Activated T-helper 17 cell treated with anti-CD3 and anti-CD28 coated beads, Interleukin-2, amount 50 U/mL, for 72 hours (primary cell): ENCODE measurements around the gene HCFC1R1. TPM values are rescaled to one million over a fixed set of nuclear protein-coding genes. Genes with fewer than 3 reads are reported as not detected.

Experiments used
- ATAC-seq: fragments of 150-1000 bp; cut with Tn5 transposase; replicated peaks from 2 replicates; pipeline ENCODE4 v1.10.0; 2021; ENCODE audit warnings: mild to moderate bottlenecking, moderate library complexity
- H3K27ac Mint-ChIP-seq: one replicate; pipeline ENCODE4 v1.8.0; 2022; ENCODE audit warnings: mixed read lengths
- H3K27me3 Mint-ChIP-seq: one replicate; pipeline ENCODE4 v1.8.0; 2022; ENCODE audit warnings: mixed read lengths
- H3K36me3 Mint-ChIP-seq: one replicate; pipeline ENCODE4 v1.8.0; 2022; ENCODE audit warnings: low read depth, mild to moderate bottlenecking, mixed read lengths
- H3K4me1 Mint-ChIP-seq: one replicate; pipeline ENCODE4 v1.8.0; 2022; ENCODE audit warnings: mixed read lengths
- H3K4me3 Mint-ChIP-seq: one replicate; pipeline ENCODE4 v1.8.0; 2022; ENCODE audit warnings: mild to moderate bottlenecking, mixed read lengths
- H3K9me3 Mint-ChIP-seq: one replicate; pipeline ENCODE4 v1.8.0; 2022; ENCODE audit warnings: mixed read lengths
- total RNA-seq, 2 donors: library from RNA; stranded (reverse); gene quantifications; one replicate each; pipeline ENCODE4 v1.2.3, GENCODE V29; 2022

HCFC1R1 gene
- total RNA-seq, 2 donors from 2014 or later, result 28.2 to 46.0 TPM

DNA sequence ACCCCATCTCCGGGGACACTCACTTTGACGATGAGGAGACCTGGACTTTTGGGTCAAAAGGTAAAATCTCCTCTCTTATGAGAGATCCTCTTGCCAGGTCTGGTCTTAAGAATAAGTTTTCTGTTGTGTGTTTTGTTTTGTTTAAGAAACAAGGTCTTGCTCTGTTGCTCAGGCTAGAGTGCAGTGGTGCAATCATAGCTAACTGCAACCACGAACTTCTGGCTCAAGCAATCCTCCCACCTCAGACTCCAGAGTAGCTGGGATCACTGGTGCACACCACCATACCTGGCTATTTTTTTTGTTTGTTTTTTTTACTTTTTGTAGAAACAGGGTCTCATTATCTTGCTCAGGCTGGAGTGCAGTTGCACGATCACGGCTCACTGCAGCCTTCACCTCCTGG, 26.7 kb upstream of the HCFC1R1 start:
- peak overlapping the region; percentile 36 for H3K27ac Mint-ChIP-seq

DNA sequence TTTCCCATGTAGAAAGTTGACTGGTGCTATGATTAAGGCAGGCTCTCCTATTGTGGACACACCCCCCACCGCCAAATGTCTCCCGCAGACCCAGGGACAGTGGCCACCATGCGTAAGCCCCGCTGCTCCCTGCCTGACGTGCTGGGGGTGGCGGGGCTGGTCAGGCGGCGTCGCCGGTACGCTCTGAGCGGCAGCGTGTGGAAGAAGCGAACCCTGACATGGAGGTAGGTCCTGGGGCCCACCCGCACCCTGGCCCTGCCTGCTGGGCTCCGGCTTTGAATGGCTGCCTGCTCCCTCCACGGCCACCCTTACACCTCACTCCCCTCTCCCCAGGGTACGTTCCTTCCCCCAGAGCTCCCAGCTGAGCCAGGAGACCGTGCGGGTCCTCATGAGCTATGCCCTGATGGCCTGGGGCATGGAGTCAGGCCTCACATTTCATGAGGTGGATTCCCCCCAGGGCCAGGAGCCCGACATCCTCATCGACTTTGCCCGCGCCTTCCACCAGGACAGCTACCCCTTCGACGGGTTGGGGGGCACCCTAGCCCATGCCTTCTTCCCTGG, 26.3 kb upstream of the HCFC1R1 start:
- H3K27ac Mint-ChIP-seq, result no peak overlapping the region
- H3K27me3 Mint-ChIP-seq, result peaks cover 7% of the 10 kb centered on the region
- no peaks in the 10 kb centered on the region for H3K9me3 Mint-ChIP-seq
- H3K4me3 Mint-ChIP-seq, result no peak overlapping the region
- H3K36me3 Mint-ChIP-seq, result peaks cover 20% of the 10 kb centered on the region
- H3K4me1 Mint-ChIP-seq, result peaks cover 19% of the 10 kb centered on the region
- no peak for ATAC-seq

More for the DNA sequence above, 26.7 kb upstream of the HCFC1R1 start:
- no peak overlapping the region for H3K4me3 Mint-ChIP-seq
- peaks cover 23% of the 10 kb centered on the region for H3K4me1 Mint-ChIP-seq
- no peaks in the 10 kb centered on the region for H3K9me3 Mint-ChIP-seq
- H3K27me3 Mint-ChIP-seq, result peaks cover 4% of the 10 kb centered on the region
- no peak for ATAC-seq
- H3K36me3 Mint-ChIP-seq, result peaks cover 20% of the 10 kb centered on the region

DNA sequence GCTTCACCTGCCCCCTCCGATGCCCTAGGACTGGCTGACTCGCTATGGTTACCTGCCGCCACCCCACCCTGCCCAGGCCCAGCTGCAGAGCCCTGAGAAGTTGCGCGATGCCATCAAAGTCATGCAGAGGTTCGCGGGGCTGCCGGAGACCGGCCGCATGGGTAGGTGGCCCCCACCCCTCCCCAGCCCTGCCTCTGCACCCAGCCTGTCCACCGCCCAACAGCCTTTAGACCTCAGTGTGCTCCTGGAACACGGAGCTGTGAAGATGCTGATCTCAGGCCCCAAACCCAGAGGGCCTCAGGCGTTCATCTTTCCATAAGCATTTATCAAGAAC, 23.6 kb upstream of the HCFC1R1 start:
- Mint-ChIP-seq H3K4me3 (peak overlapping the region; percentile 13), H3K27me3 (peaks cover 22% of the 10 kb centered on the region), H3K36me3 (peaks cover 12% of the 10 kb centered on the region), H3K4me1 (peaks cover 4% of the 10 kb centered on the region), H3K27ac (no peak overlapping the region), H3K9me3 (no peaks in the 10 kb centered on the region)
- ATAC-seq, result no peak

GRCh38 chr16:3046641-3047386, 23.1 kb upstream of the HCFC1R1 start:
- H3K9me3 Mint-ChIP-seq, result no peaks in the 10 kb centered on the region
- peaks cover 12% of the 10 kb centered on the region for H3K36me3 Mint-ChIP-seq
- no peaks in the 10 kb centered on the region for H3K4me1 Mint-ChIP-seq
- no peak overlapping the region for H3K27ac Mint-ChIP-seq
- peak; percentile 16 for ATAC-seq
- H3K27me3 Mint-ChIP-seq, result peaks cover 22% of the 10 kb centered on the region
- H3K4me3 Mint-ChIP-seq, result peak overlapping the region; percentile 13

GRCh38 chr16:3045758-3046640, 22.3 kb upstream of the HCFC1R1 start, which contains the start of gene MMP25:
Gene MMP25, plus strand, starts transcription at chr16:3046561. Its CDS starts 357 bp downstream, at chr16:3046918.
- Mint-ChIP-seq H3K4me3 (peak within 1 kb of the TSS; percentile 67), H3K27me3 (peaks cover 22% of the 10 kb centered on the region), H3K36me3 (peaks cover 12% of the 10 kb centered on the region), H3K9me3 (no peaks in the 10 kb centered on the region), H3K27ac (no peak within 1 kb of the TSS), H3K4me1 (no peaks in the 10 kb centered on the region)
- peak; percentile 33 for ATAC-seq

DNA sequence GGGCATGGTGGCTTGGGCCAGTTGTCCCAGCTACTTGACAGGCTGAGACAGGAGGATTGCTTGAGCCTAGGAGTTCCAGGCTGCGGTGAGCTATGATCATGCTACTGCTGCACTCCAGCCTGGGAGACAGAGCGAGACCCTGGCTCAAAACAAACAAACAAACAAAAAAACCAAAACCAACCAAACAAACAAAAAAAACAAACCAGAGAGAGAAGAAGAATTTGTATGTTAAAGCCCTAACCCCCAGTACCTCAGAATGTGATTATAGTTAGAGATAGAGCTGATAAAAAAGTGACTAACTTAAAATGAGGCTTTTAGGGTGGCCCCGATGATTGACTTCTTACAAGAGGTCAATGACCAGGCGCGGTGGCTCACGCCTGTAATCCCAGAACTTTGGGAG, 21.0 kb upstream of the HCFC1R1 start:
- Mint-ChIP-seq H3K9me3 (no peaks in the 10 kb centered on the region), H3K27ac (no peak overlapping the region), H3K4me1 (peaks cover under 1% of the 10 kb centered on the region), H3K36me3 (peaks cover 12% of the 10 kb centered on the region), H3K4me3 (peak overlapping the region; percentile 67), H3K27me3 (peaks cover 26% of the 10 kb centered on the region)
- ATAC-seq, result no peak

- Mint-ChIP-seq H3K27me3 (peaks cover 37% of the 10 kb centered on the region), H3K4me3 (no peak overlapping the region), H3K27ac (no peak overlapping the region), H3K36me3 (peaks cover 14% of the 10 kb centered on the region), H3K4me1 (peaks cover 4% of the 10 kb centered on the region), H3K9me3 (no peaks in the 10 kb centered on the region)
- ATAC-seq, result no peak
These were observed 18.6 kb upstream of the HCFC1R1 start for GRCh38 chr16:3042376-3042775.

GRCh38 chr16:3038896-3039295, 15.2 kb upstream of the HCFC1R1 start:
- peaks cover 5% of the 10 kb centered on the region for H3K36me3 Mint-ChIP-seq
- H3K9me3 Mint-ChIP-seq, result no peaks in the 10 kb centered on the region
- ATAC-seq, result no peak
- H3K4me3 Mint-ChIP-seq, result no peak overlapping the region
- peaks cover 4% of the 10 kb centered on the region for H3K4me1 Mint-ChIP-seq
- no peak overlapping the region for H3K27ac Mint-ChIP-seq
- peaks cover 44% of the 10 kb centered on the region for H3K27me3 Mint-ChIP-seq

DNA sequence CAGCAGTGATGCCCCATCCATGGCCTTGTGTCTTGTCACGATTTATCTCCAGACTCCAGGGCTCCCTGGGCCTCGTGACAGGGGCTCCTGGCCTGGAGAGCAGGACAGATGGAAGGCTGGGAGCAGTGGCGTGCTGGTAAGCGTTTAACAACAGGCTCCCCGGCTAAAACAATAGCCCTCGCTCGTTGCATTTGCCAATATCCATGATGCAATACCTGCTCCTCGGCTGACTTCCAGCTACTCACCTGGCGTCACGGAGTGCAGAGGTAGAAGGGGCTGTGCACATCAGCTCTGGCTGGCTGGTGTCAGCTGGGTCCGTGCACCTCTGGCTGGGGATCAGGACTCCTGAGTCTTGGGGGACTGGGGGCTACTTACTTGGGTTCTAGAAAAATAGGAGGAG, 14.5 kb upstream of the HCFC1R1 start:
- H3K27ac Mint-ChIP-seq, result no peak overlapping the region
- peaks cover 4% of the 10 kb centered on the region for H3K4me1 Mint-ChIP-seq
- no peak for ATAC-seq
- H3K36me3 Mint-ChIP-seq, result peaks cover 5% of the 10 kb centered on the region
- peaks cover 45% of the 10 kb centered on the region for H3K27me3 Mint-ChIP-seq
- no peaks in the 10 kb centered on the region for H3K9me3 Mint-ChIP-seq
- H3K4me3 Mint-ChIP-seq, result no peak overlapping the region

- Mint-ChIP-seq H3K4me1 (peaks cover 4% of the 10 kb centered on the region), H3K4me3 (peak within 1 kb of the TSS; percentile 27)
These were observed 13.1 kb upstream of the HCFC1R1 start, which contains the start of gene BICDL2 for GRCh38 chr16:3036726-3037315. Gene BICDL2, minus strand, starts transcription at chr16:3036944. Its CDS starts 1,448 bp downstream, at chr16:3035496.

DNA sequence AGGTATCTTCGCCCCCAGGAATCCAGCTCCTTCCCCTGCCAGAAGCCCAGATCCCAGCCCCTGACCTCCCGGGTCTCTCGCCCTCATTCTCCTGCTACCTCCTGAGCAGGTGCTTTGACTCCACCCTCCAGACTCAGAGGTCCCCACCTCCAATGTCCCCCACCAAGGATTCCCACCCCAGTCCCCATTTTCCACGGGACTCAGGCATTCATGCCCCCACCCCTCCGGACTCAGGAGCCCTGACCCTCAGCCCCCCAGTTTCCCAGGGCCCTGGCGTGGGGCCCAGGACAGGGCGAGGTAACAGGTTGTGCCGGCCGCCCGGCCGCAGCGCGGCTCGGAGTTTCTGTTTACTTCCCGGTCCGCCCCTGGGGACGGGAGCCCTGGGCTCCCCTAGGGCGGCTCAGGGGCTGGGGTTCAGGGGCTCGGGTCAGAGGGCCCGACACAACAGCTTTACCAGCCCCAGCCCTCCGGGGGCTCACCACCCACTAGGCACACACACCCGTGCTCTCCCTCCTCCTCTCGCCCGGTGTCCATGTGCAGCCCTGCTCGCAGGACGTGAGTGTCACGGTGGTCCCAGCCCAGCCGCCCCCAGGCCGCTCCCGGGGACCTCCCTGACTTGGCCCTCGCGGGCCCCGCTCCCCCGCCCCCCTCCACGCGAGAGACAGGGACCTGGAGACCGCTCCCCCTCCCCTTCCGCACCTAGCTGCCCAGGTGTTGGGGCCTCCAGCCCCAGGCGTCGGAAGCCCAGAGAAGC, 12.4 kb upstream of the HCFC1R1 start:
- Mint-ChIP-seq H3K27me3 (peaks cover 56% of the 10 kb centered on the region), H3K36me3 (peaks cover 5% of the 10 kb centered on the region), H3K4me1 (peaks cover 4% of the 10 kb centered on the region), H3K9me3 (no peaks in the 10 kb centered on the region), H3K27ac (no peak overlapping the region), H3K4me3 (no peak overlapping the region)
- ATAC-seq, result no peak

More at GRCh38 chr16:3036726-3037315, 13.1 kb upstream of the HCFC1R1 start, which contains the start of gene BICDL2:
- H3K27me3 Mint-ChIP-seq, result peaks cover 56% of the 10 kb centered on the region
- no peak within 1 kb of the TSS for H3K27ac Mint-ChIP-seq
- peaks cover 5% of the 10 kb centered on the region for H3K36me3 Mint-ChIP-seq
- no peak for ATAC-seq
- no peaks in the 10 kb centered on the region for H3K9me3 Mint-ChIP-seq

DNA sequence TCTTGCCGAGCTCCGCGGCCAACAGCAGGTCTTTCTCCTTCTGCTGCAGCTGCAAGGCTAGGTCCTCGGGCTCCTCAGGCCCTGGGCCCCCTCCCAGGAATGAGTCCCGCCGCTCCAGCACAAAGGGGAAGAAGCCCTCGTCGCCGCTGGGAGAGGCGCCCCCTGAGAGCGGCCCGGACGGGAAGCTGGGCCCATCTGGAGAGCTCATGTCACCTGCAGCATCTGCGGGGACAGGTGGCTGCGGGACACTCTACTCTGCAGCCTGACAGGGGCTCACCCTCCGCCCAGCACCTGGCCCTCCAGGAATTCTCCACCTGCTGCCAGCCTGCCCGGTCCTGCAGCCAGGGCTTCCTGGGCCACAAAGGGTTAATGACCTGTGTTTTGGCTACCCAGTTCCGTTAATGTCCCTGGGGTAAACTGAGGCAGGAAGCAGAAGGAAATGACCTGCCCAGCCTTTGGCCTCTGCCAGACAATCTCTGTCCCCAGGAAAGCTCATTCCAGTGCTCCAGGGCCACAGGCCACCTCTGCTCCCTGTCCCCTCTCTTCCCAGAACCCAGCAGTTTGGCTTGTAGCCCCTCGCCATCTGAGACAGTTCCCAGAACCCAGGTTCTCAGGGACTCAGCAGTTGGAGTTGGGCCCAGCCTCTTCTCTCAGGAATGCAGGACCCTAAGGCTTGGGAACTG, 11.7 kb upstream of the HCFC1R1 start:
- no peak for ATAC-seq
- Mint-ChIP-seq H3K27me3 (peaks cover 55% of the 10 kb centered on the region), H3K36me3 (peaks cover 5% of the 10 kb centered on the region), H3K4me1 (peaks cover 4% of the 10 kb centered on the region), H3K9me3 (no peaks in the 10 kb centered on the region), H3K27ac (no peak overlapping the region), H3K4me3 (no peak overlapping the region)

- H3K4me3 Mint-ChIP-seq, result no peak overlapping the region
- no peak for ATAC-seq
- H3K27ac Mint-ChIP-seq, result no peak overlapping the region
- peaks cover 42% of the 10 kb centered on the region for H3K27me3 Mint-ChIP-seq
- peaks cover 32% of the 10 kb centered on the region for H3K36me3 Mint-ChIP-seq
- no peaks in the 10 kb centered on the region for H3K9me3 Mint-ChIP-seq
- peaks cover 5% of the 10 kb centered on the region for H3K4me1 Mint-ChIP-seq
These were observed 8.9 kb upstream of the HCFC1R1 start for GRCh38 chr16:3032624-3033023.
